GM10248 (cell line): ENCODE results near the gene ZNF446.
"Not testable (repeated sequence)": the region's sequence is repeated elsewhere in the genome, so short reads cannot be mapped to it uniquely, and the experiment has no call there.

Source experiments
- CTCF ChIA-PET: fragments of 300-600 bp; sonication (Branson Sonifier 250); formaldehyde crosslinking; extraction: SDS; loops from one replicate; lab custom pipeline; 2021; ENCODE audit warnings: antibody characterized with exemption; lab: Yijun Ruan, JAX
- POLR2A ChIA-PET: fragments of 350-650 bp; sonication (Branson Sonifier 250); formaldehyde crosslinking; extraction: SDS; loops from one replicate; lab custom pipeline; 2020; ENCODE audit warnings: antibody characterized with exemption; lab: Yijun Ruan, JAX
- DNase-seq: peaks from one replicate; pipeline ENCODE4 v3.0.0; 2012; ENCODE audit errors: extremely low spot score
- TF ChIP-seq, protein P1 (sequence below): IDR thresholded peaks from 2 replicates; pipeline ENCODE4 v1.5.1; 2012; ENCODE audit warnings: mild to moderate bottlenecking, low read depth; ENCODE audit errors: extremely low read depth, missing control alignments, control extremely low read depth

The ZNF446 gene

DNA sequence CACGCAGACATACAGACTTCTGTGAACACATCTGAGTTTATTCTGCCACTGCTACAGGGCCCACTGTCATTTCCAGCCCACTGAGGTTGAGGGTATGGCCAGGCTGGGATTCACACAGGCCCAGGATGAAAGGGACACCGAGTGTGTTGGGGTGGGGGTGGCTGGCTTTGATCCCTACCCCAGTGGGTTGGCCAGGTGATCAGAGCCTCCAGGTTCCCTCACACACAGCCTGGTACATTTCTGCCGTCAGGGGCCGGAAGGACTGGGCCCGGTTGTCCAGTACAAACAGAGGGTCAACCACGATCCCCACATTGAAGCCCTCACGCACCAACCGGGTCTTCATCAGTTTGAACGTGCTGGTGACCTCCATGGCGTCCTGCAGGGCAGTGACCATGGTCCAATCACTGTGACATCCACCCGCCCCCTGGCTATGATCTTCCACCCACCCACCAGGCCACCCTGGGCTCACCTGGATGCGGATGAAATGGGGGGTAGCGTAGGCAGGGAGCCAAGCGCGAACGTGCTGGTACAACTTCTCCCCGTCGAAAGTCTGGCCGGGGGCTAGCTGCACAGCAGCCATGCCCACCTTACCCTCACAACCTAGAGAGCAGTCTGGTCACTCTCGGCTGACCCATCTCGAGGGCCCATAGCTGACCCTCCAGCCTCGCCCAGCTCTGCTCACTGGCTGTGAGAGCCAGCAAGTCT lies 22.3 kb downstream of the ZNF446 start:
- DNase-seq, result no peak
- CTCF ChIA-PET, result interaction anchor here (1.2 to 5.3 kb wide), 3 partner anchors 12 to 21 kb away, joined by 3 to 39 read pairs (median 37); partner anchors contain the start of gene ZBTB45
- POLR2A ChIA-PET, result interaction anchor here (1.3 kb wide), 1 partner anchor 9 kb away, joined by 8 read pairs; no protein-coding TSS in a partner anchor
- TF ChIP-seq, protein P1, sequence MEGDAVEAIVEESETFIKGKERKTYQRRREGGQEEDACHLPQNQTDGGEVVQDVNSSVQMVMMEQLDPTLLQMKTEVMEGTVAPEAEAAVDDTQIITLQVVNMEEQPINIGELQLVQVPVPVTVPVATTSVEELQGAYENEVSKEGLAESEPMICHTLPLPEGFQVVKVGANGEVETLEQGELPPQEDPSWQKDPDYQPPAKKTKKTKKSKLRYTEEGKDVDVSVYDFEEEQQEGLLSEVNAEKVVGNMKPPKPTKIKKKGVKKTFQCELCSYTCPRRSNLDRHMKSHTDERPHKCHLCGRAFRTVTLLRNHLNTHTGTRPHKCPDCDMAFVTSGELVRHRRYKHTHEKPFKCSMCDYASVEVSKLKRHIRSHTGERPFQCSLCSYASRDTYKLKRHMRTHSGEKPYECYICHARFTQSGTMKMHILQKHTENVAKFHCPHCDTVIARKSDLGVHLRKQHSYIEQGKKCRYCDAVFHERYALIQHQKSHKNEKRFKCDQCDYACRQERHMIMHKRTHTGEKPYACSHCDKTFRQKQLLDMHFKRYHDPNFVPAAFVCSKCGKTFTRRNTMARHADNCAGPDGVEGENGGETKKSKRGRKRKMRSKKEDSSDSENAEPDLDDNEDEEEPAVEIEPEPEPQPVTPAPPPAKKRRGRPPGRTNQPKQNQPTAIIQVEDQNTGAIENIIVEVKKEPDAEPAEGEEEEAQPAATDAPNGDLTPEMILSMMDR, result no peak

DNA sequence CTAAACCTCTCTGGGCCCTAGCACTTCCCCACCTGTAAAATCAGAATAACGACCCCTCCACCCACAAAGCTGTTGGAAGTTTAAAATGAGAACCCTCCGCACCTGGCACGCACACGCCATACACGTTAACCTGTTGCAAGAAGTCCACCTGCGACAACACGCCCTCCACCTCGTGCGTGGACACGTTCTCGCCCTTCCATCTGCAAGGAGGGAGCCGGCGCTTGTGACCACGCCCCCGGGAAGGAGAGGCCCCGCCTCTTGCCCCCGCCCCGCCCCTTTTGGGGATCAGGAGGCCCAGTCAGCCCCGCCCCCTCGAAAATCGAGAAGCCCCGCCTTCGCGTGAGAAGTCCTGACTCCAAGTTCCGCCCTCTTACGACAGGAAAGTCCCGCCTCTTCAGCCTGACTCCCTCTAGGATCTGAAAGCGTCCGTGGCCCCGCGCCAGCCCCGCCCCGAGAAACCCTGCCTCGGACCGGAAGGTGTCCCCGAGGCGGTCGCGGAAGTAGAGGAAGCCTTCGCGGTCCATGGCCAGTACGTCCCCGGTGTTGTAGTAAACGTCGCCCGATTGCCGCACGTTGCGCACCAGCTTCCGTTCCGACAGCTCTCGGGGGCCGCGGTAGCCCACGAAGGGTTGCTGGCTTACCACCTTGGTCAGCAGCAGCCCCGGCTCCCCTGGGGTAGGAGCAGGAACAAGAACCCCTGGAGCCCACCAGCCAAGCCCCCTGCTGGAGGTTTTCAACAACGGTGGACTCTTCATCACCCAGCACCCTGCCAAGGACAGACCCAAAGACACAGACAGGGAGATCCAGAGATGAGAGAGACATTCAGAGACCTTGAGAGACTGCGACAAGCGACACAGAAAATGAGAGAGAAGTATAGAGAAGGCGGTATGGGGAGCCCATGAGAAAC lies 23.1 kb downstream of the ZNF446 start:
- peak; percentile 100 for DNase-seq
- POLR2A ChIA-PET, result interaction anchor here (0.5 to 1.3 kb wide), 2 partner anchors 10 to 75 kb away, joined by 3 to 8 read pairs; no protein-coding TSS in a partner anchor
- CTCF ChIA-PET, result interaction anchor here (1.2 to 5.3 kb wide), 4 partner anchors 12 to 82 kb away, joined by 3 to 39 read pairs (median 23); partner anchors contain the start of gene ZBTB45
- TF ChIP-seq, protein P1, result no peak

DNA sequence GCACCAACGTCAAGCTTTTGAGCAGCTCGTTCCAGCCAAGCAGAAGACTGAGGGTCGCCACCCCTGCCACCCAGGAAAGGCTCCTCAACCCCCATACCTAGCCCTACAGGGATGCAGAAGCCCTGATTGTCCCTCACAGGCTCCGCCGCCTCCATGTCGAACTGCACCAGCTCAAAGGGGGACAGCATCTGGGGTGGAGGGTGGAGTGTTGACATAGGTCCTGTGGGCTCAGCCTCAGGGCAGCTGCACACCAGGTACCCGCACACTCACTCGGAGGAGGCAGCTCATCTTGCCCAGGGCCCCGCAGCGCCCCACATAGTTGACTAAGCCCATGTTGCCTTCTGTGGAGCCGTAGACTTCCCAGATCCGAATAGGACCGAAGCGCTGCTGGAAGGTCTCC lies 24.1 kb downstream of the ZNF446 start:
- CTCF ChIA-PET, result interaction anchor here (0.8 to 5.3 kb wide), 4 partner anchors 10 to 81 kb away, joined by 3 to 39 read pairs (median 23); partner anchors contain the start of gene ZBTB45
- TF ChIP-seq, protein P1, result no peak
- POLR2A ChIA-PET, result interaction anchor here (0.6 to 1.0 kb wide), 3 partner anchors 14 to 54 kb away, joined by 3 to 4 read pairs (median 3); partner anchors contain the start of genes CHMP2A and ZBTB45
- no peak for DNase-seq

DNA sequence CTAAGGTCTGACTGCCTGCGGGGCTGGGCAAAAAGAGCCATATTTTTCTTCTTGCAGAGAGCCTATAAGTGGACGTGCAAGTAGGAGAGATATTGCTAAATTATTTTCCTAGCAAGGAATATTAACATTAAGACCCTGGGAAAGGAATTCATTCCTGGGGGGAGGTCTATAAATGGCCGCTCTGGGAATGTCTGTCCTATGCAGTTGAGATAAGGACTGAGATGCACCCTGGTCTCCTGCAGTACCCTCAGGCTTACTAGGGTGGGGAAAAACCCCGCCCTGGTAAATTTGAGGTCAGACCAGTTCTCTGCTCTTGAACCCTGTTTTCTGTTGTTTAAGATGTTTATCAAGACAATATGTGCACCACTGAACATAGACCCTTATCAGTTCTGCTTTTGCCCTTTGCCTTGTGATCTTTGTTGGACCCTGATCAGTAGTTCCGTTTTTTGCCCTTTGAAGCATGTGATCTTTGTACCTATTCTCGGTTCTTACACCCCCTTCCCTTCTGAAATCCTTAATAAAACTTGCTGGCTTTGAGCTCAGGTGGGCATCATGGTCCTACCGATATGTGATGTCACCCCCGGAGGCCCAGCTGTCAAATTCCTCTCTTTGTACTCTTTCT lies 31.6 kb downstream of the ZNF446 start:
- POLR2A ChIA-PET, DNase-seq: not testable (repeated sequence)
- CTCF ChIA-PET, result interaction anchor here (0.6 to 0.9 kb wide), 3 partner anchors 10 to 28 kb away, joined by 3 to 5 read pairs (median 3); partner anchors contain the start of gene ZBTB45

DNA sequence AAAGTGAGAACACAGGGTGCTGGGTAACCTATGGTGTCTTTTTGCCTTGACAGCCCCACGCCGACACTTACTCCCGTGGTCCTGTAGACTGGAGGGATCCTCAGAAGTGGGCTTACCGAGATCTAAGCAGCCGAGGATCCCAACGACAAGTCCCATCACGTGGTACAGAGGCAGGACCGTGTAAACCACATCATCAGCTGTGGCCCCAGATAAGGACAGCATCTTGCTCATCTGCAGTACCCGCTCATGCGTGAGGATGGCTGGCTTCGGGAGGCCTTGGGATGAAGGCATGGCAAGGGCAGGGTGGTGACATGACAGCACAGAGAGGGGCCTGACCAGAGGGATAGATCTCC lies 33.6 kb downstream of the ZNF446 start:
- POLR2A ChIA-PET, result no interaction called here
- TF ChIP-seq, protein P1, result no peak
- CTCF ChIA-PET, result no interaction called here
- DNase-seq, result no peak

DNA sequence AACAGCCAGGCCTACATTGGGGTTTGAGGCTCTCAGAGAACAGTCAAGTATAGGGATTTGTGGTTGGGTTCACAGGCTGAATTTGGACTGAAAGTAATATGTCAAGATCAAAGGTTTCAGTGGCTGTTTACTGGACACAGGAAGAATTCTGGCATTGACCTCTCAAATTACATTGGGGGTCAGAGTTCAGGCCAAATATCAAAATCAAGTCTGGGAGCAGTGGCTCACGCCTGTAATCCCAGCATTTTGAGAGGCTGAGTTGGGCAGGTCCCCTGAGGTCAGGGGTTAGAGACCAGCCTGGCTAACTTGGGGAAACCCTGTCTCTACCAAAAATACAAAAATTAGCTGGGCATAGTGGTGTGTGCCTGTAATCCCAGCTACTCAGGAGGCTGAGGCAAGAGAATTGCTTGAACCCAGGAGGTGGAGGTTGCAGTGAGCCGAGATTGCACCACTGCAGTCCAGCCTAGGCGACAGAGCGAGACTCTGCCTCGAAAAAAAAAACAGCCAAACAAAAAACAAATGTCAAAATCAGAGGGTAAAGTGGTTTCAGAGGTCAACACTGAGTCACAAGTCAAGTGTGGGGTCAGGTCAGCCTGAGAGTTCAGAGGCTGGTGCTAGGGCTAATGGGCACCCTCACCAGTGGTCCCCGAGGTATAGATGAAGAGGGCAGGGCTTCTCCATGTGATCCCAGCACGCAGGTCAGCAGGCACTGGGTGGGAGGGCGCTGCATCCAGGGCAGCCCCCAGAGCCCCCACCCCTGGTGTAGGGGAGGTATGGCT lies 34.1 kb downstream of the ZNF446 start:
- CTCF ChIA-PET, result interaction anchor here (1.2 to 2.5 kb wide), 3 partner anchors 10 to 71 kb away, joined by 3 to 12 read pairs (median 8); partner anchors contain the start of gene ZBTB45
- TF ChIP-seq, protein P1, result no peak
- DNase-seq, result no peak
- POLR2A ChIA-PET, result no interaction called here
